ENCODE data around the gene MCF2L.

GRCh38 chr13:112941349-112941748 lies 27.7 kb upstream of the MCF2L start:
- no peak for TF ChIP-seq FOXK2 (IDR thresholded peaks at IDR 0.05)
- TF ChIP-seq CTCF (IDR thresholded peaks at IDR 0.05 in 2 of 3, conservative IDR thresholded peaks at IDR 0.05 in 1 of 3; ENCODE audit: control insufficient read depth in 2 of 3, extremely low read depth in 1 of 3, insufficient read depth in 1 of 3, low read depth in 3 of 3, low read length in 3 of 3) = no peak
- TF ChIP-seq SIN3A (IDR thresholded peaks at IDR 0.05; ENCODE audit: low read depth, low read length) = no peak
- TF ChIP-seq EZH2 (IDR thresholded peaks at IDR 0.05; ENCODE audit: borderline replicate concordance, control insufficient read depth, low read depth, low read length) = no peak
- TF ChIP-seq USF2 (IDR thresholded peaks at IDR 0.05; ENCODE audit: borderline replicate concordance, low read depth, low read length) = no peak
- TF ChIP-seq IRF3 (IDR thresholded peaks at IDR 0.05) = no peak
- no peak for TF ChIP-seq TCF7 (IDR thresholded peaks at IDR 0.05; ENCODE audit: borderline replicate concordance)
